Measurements from ENCODE around the gene GSTP1. TPM values are rescaled to one million over a fixed set of nuclear protein-coding genes. Genes with fewer than 3 reads are reported as not detected.
A peak's percentile ranks its signal among the peaks of the same experiment; 100 is the strongest.

The GSTP1 gene
- total and polyA plus RNA-seq, 9 of the 15 experiments (the other 6 are each of a cell fraction or from before 2014, with no cell fraction given) = 592 to 2,150 (median 1,204) TPM

- TF ChIP-seq MITF (IDR thresholded peaks at IDR 0.05) = 0 out of 2 replicates have a peak, but pooled peaks have one; percentile 49
- TF ChIP-seq SREBF2 (CRISPR knock-in tag; IDR thresholded peaks at IDR 0.05) = no peak
- no peak for TF ChIP-seq BCL6 (CRISPR knock-in tag; IDR thresholded peaks at IDR 0.05)
- peak; percentile 2 to 24; a peak in 1 of 4 replicates for TF ChIP-seq TEAD1 (CRISPR knock-in tag; IDR thresholded peaks at IDR 0.05)
- peak in 1 of 3 experiments; percentile 11 for TF ChIP-seq YY1 (IDR thresholded peaks at IDR 0.05; ENCODE audit: borderline replicate concordance in 1 of 3, control insufficient read depth in 1 of 3, extremely low read depth in 1 of 3, insufficient read depth in 3 of 3, insufficient read length in 1 of 3, insufficient replicate concordance in 2 of 3, low read depth in 1 of 3, low read length in 2 of 3)
- peak; percentile 85; the same call in 1 of the 2 replicates for TF ChIP-seq HMGXB4 (CRISPR knock-in tag; IDR thresholded peaks at IDR 0.05)
- TF ChIP-seq ZNF609 (CRISPR knock-in tag; IDR thresholded peaks at IDR 0.05; ENCODE audit: borderline replicate concordance) = no peak
- no peak; a peak in 1 of 3 replicates for TF ChIP-seq CBX3 (IDR thresholded peaks at IDR 0.05; ENCODE audit: borderline replicate concordance in 1 of 2, low read length in 2 of 2)
- no peak for TF ChIP-seq NFIX (CRISPR knock-in tag; IDR thresholded peaks at IDR 0.05; ENCODE audit: low read depth)
- peak; percentile 44 for TF ChIP-seq C11orf30 (IDR thresholded peaks at IDR 0.05; ENCODE audit: low read depth)
- TF ChIP-seq AFF4 (CRISPR knock-in tag; IDR thresholded peaks at IDR 0.05) = peak; percentile 82
- no peak for TF ChIP-seq RUNX1 (IDR thresholded peaks at IDR 0.05; ENCODE audit: low read depth)
- TF ChIP-seq TAL1 (IDR thresholded peaks at IDR 0.05) = no peak
- no peak for TF ChIP-seq ZFP30 (CRISPR knock-in tag; IDR thresholded peaks at IDR 0.05; ENCODE audit: borderline replicate concordance)
Measured at GRCh38 chr11:67630228-67630942, 46.8 kb downstream of the GSTP1 start (continued).
